Left lobe of liver (tissue), 2 donors: Measurements from ENCODE around the gene ABHD15. TPM values are rescaled to one million over a fixed set of nuclear protein-coding genes. Genes with fewer than 3 reads are reported as not detected.

Source experiments
- ATAC-seq: fragments of 200-7000 bp; cut with Tn5 transposase; one replicate; pipeline ENCODE4 v1.9.1; 2020; ENCODE audit warnings: mild to moderate bottlenecking, moderate library complexity
- DNase-seq: peaks from one replicate; pipeline ENCODE4 v3.0.0-alpha.2; 2020; ENCODE audit warnings: low spot score
- total RNA-seq: library from RNA; stranded (reverse); gene quantifications from one replicate; pipeline ENCODE4 v1.2.1, GENCODE V29; 2021
- donor health status: DM: no; HTN: no; CAD: no; lungs with moderate emphysema.
- donor health status: DM: no; HTN: yes; CAD: no.

Gene ABHD15
- total RNA-seq = 31.2 TPM

GRCh38 chr17:29566473-29567303 is at the start of gene ABHD15:
ABHD15 (minus strand) TSS chr17:29567037; CDS start chr17:29566966, 71 bp downstream.
- ATAC-seq = peak; percentile 71
- DNase-seq = peak; percentile 91

GRCh38 chr17:29615492-29616299 is 48.9 kb upstream of the ABHD15 start:
- peak; percentile 76 for ATAC-seq

GRCh38 chr17:29615048-29615385 is 48.2 kb upstream of the ABHD15 start:
- DNase-seq = no peak
- ATAC-seq = no peak

More at GRCh38 chr17:29615492-29616299, 48.9 kb upstream of the ABHD15 start:
- peak; percentile 85 for DNase-seq

- ATAC-seq = no peak
- no peak for DNase-seq
Measured at GRCh38 chr17:29614349-29615047, 47.7 kb upstream of the ABHD15 start.

GRCh38 chr17:29613856-29614255 is 47.0 kb upstream of the ABHD15 start:
- ATAC-seq = no peak
- DNase-seq = no peak

GRCh38 chr17:29613352-29613837 is 46.6 kb upstream of the ABHD15 start:
- DNase-seq = peak; percentile 88

DNA sequence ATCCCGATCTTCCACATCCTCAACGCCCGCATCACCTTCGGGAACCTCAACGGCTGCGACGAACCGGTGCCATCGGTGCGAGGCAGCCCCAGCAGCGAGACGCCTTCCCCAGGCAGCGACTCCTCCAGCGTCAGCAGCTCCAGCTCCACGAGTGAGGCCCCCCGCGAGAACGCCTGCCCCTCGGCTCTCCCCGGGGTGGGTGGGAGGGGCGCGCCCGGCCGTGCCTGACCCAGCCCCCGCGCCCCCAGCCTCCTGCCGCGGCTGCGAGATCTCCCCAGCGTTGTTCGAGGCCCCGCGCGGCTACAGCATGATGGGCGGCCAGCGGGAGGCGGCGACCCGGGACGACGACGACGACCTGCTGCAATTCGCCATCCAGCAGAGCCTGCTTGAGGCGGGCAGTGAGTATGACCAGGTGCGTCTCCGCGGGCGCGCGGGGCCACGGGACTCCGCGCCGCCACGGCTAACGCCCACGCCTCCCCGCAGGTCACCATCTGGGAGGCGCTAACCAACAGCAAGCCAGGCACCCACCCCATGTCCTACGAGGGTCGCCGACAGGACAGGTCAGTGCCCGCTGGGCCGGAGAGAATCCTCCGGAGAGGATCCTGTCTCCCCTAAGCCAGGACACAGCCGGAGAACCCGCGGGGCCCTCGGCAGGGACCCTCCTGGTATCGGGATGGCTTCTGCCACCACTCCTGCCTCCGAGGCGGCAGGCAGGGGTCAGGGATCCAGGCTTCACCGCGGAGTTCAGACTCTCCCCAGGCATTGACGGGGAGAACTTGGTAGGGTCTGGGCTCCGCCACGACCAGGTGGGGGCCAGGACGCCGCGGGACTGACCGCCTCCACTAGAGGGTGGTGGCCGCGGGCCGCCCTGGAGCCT is 45.8 kb upstream of the ABHD15 start:
- DNase-seq (no peak), ATAC-seq (no peak)

More at GRCh38 chr17:29613352-29613837, 46.6 kb upstream of the ABHD15 start:
- peak; percentile 62 for ATAC-seq

- DNase-seq = no peak
- ATAC-seq = no peak
Measured at GRCh38 chr17:29612094-29612403, 45.2 kb upstream of the ABHD15 start.

GRCh38 chr17:29611351-29612093 is 44.7 kb upstream of the ABHD15 start:
- DNase-seq = no peak
- ATAC-seq = no peak

GRCh38 chr17:29610395-29610794 is 43.6 kb upstream of the ABHD15 start:
- no peak for ATAC-seq

GRCh38 chr17:29608986-29609385 is 42.1 kb upstream of the ABHD15 start:
- ATAC-seq (no peak), DNase-seq (no peak)

More at GRCh38 chr17:29610395-29610794, 43.6 kb upstream of the ABHD15 start:
- DNase-seq = no peak

GRCh38 chr17:29607557-29608195 is 40.8 kb upstream of the ABHD15 start:
- DNase-seq (no peak), ATAC-seq (no peak)

GRCh38 chr17:29603109-29603674 is 36.4 kb upstream of the ABHD15 start:
- DNase-seq = no peak

GRCh38 chr17:29597361-29598172 is 30.7 kb upstream of the ABHD15 start:
- DNase-seq (no peak), ATAC-seq (no peak)

More at GRCh38 chr17:29603109-29603674, 36.4 kb upstream of the ABHD15 start:
- ATAC-seq = no peak

- no peak for DNase-seq
- ATAC-seq = no peak
Measured at GRCh38 chr17:29596811-29597210, 30.0 kb upstream of the ABHD15 start.

DNA sequence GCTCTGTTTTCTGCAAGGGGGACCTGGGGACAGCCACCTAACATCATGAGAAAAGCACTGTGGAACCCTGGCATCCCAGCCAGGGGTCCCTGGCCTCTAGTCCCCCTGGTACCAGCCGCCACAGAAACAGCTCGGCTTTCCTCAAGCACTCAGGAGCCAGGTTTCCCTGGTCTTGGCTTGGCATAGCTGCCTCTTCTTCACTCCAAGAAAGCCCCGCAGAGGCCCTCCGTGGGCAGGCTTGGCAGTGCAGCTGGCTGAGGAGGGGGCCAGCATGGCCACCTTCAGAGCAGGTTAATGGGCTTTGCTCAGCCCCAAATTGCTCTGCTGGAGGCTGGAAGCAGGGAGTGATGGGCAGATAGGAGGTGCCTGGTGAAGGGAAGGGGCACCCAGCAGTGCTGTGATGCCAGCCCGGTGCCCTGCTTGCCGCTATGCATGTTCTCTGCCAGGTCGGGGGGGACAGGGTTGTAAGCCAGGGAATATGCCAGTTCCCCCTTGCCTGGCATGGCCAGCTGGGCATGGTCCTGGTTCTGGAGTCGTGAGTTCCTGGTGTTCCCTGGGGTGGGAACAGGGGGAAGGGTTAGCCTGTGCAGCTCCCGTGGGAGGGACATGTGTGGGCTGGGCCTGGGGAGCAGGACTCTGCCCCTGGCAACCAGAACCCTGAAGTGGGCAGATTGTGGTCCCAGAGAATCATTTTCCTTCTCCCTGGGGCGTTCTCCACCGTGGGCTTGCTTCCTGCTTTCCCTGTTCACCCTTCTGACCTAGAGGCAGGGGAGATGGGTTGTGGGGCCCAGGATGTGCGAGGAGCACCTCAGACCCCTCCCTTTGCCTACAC is 29.3 kb upstream of the ABHD15 start:
- DNase-seq = no peak
- ATAC-seq = no peak
